ENCODE results near the gene ASAP2.

The ASAP2 gene

DNA sequence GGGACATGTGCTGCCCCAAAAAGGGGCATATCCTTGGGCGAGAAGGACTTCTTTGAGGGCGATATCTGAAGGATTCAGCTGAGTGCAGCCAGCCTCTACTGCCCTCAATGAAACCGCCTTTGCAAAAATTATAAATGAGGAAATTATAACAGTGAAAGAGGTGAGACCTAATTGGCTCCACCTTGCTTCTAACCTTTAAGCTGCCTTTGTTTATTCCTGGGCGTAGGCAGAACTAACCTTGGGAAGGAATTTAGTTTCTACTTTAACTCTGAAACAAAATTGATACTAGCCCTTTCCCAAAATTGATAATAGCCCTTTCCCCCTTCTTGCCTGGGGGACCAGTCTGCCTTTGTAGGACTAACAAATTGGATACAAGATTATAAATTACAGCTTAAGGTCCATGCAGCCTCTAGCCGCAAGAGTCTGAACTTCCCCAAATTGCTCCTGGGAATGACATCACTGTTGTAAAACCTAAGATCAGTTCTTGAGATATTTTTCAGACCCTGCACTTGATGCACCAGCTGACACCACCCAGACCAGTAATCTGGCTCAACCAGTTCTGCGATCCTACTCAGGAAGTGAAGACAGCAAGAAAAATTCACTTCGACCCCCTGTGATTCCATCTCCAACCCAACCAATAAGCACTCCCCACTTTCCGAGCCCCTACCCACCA, 36.0 kb upstream of the ASAP2 start:
- no peak for DNase-seq (ENCODE audit: low read depth)

DNA sequence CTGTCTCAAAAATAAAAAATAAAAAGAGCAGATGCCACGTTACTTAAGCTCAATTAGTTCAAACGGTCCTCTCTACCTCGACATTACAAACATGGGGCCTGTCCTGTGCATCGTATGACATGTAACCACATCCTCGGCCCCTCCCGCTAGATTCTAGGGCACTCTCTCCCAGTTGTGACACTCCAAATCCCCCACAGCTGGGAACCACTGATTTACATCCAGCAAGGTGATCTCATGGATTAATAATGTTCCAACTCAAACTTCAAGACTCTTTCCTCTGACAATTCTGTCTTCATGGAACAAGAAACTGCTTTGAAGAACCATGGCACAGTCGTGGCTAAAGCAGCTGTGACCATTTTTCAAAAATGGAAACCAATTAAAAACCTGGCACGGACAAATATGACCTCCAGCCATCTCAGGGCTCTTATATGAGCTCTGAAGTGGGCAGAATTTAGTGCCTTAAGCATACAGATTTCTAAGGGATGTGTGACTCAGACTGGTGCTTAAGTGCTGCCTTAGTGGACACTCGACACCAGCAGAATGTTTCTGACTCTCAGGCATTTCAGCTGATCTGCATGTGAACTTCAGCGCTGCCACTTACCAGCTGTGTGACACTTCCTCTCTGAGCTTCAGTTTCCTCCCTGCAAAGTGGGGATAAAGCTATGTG, 31.7 kb upstream of the ASAP2 start:
- H3K4me3 ChIP-seq (ENCODE audit: low read depth, low read length), result no peak overlapping the region
- TF ChIP-seq, protein P1, sequence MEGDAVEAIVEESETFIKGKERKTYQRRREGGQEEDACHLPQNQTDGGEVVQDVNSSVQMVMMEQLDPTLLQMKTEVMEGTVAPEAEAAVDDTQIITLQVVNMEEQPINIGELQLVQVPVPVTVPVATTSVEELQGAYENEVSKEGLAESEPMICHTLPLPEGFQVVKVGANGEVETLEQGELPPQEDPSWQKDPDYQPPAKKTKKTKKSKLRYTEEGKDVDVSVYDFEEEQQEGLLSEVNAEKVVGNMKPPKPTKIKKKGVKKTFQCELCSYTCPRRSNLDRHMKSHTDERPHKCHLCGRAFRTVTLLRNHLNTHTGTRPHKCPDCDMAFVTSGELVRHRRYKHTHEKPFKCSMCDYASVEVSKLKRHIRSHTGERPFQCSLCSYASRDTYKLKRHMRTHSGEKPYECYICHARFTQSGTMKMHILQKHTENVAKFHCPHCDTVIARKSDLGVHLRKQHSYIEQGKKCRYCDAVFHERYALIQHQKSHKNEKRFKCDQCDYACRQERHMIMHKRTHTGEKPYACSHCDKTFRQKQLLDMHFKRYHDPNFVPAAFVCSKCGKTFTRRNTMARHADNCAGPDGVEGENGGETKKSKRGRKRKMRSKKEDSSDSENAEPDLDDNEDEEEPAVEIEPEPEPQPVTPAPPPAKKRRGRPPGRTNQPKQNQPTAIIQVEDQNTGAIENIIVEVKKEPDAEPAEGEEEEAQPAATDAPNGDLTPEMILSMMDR (IDR thresholded peaks at IDR 0.05; ENCODE audit: insufficient read depth, low read depth, low read length, missing control alignments), result no peak
- peak; percentile 21 for DNase-seq (ENCODE audit: low read depth)

More for the DNA sequence above, 36.0 kb upstream of the ASAP2 start:
- no peak overlapping the region for H3K4me3 ChIP-seq (ENCODE audit: low read depth, low read length)
- TF ChIP-seq, protein P1 (IDR thresholded peaks at IDR 0.05; ENCODE audit: insufficient read depth, low read depth, low read length, missing control alignments), result no peak

DNA sequence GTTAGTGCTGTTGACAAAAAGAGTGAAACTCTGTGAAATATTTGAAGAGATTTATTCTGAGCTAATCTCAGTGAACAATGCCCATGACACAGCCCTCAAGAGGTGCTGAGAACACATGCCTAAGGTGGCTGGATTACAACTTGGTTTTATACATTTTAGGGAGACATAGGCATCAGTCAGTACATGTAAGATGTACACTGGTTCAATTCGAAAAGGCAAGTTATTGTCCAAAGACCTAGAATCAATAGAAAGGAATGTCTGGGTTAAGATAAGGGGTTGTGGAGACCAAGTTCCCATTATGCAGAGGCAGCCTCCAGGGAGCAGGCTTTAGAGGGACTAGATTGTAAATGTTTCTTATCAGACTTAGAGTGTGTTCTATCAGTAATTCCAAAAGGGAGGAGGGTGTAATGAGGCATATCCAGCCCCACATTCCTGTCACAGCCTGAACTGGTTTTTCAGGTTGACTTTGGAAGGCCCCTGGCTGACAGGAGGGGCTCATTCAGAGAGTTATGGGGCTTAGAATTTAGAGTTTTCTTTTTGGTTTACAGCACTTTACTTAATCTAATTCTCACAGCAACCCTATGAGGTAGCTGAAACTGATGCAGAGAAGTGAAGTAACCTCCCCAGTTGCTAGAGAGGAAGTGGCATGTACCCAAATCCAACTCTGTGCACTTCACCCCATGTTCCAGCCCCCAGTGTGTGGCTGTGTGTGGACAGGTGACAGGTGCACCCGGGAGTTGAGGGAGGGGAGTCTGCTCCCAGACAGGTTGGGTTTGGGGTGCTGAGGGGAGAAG, 28.3 kb upstream of the ASAP2 start:
- DNase-seq (ENCODE audit: low read depth), result peak; percentile 16
- TF ChIP-seq, protein P1 (IDR thresholded peaks at IDR 0.05; ENCODE audit: insufficient read depth, low read depth, low read length, missing control alignments), result no peak
- no peak overlapping the region for H3K4me3 ChIP-seq (ENCODE audit: low read depth, low read length)

DNA sequence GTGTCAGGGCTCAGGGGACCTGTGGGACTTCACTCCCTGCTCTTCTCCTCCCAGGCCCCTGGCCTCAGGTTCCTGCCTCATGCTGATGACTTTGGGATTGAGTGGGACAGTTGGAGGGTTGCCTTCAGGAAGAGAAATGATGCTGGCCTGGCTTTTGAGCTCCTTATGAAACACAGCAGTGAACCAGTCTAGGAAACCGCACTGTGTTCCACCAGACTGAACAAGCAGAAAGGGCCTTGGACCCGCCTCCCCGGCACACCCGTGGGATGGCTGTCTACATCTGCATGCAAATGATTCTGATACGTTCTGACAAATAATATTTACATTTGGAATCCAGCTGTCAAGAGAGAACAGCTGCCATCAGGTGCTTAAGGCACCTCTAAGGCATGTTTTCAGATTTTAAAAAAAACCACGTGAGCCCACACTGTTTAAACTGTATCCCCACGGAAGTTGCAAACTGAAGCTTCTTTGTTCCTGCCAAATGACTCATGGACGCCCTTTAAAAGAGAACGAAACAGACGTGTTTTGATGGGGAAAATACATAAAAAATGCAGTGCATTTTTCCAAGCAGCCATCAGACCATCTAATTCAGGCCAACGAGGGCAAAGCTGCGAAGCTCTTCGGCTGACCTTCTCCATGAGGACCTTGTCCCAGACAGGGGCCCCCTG, 27.6 kb upstream of the ASAP2 start:
- no peak overlapping the region for H3K4me3 ChIP-seq (ENCODE audit: low read depth, low read length)
- DNase-seq (ENCODE audit: low read depth), result peak; percentile 57
- TF ChIP-seq, protein P1 (IDR thresholded peaks at IDR 0.05; ENCODE audit: insufficient read depth, low read depth, low read length, missing control alignments), result no peak

DNA sequence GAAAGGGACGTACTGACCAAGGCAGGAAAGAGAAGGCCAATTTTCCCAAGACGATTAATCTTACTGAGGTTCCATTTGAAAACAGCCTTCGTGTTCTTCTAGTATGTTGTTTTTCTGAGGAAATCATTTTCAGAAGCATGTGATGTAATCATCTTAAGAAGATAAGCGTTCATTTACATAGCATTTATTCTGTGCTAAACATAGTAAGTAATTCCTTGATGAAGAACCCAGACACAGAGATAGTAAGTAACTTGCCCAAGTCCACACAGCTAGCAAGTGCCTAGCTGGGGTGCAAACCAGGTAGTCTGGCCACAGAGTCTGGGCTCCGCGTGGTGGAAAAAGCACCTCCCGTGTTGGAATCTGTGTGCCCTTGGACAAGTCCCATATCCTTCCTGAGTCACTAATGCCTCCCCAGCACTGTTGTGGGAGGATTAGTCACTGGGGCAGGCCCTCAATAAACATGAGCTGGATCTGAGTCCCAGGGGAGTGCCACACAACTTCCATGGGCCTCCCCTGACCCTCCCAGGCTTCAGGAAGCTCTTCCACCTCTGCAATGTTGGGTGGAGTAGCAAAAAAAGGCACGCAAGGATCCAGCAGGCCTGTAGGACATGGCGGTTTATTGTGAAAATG, 26.9 kb upstream of the ASAP2 start:
- TF ChIP-seq, protein P1 (IDR thresholded peaks at IDR 0.05; ENCODE audit: insufficient read depth, low read depth, low read length, missing control alignments), result no peak
- H3K4me3 ChIP-seq (ENCODE audit: low read depth, low read length), result no peak overlapping the region
- DNase-seq (ENCODE audit: low read depth), result no peak

DNA sequence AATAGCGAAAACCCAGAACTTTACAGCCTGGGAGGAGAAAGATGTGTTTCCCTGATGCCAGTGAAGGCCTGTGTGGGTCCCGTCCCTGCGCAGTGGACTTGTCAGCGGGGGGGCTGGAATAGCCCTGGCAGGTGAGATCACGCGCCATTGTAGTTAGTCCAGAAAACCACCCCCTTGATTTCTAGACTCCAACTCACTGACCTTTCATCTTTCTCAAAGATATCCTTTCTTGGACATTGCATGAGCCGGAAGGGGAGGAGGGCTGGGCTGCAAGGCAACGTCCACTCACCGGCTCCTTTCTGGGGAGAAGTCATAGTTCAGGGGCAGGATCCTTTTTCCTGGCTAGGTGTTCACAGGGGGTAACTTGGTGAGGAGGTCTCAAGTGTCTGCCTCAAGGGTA, 22.3 kb upstream of the ASAP2 start:
- TF ChIP-seq, protein P1 (IDR thresholded peaks at IDR 0.05; ENCODE audit: insufficient read depth, low read depth, low read length, missing control alignments), result no peak

More for the DNA sequence above, 22.3 kb upstream of the ASAP2 start:
- no peak overlapping the region for H3K4me3 ChIP-seq (ENCODE audit: low read depth, low read length)
- no peak for DNase-seq (ENCODE audit: low read depth)
